Peyer's patch (tissue), 4 donors: ENCODE results near the gene CD47. TPM values are rescaled to one million over a fixed set of nuclear protein-coding genes. Genes with fewer than 3 reads are reported as not detected.

Source experiments
- DNase-seq, 3 donors: peaks; one replicate each; pipeline ENCODE4 v3.0.0-alpha.2; 2017 to 2019
- H3K27ac ChIP-seq, 4 donors: fragments of 200-600 bp; sonication (generic); one replicate each; pipeline ENCODE4 v1.5.1; 2016 to 2019
- H3K27me3 ChIP-seq, 2 donors: fragments of 200-600 bp; sonication (generic); one replicate each; pipeline ENCODE4 v1.5.1; 2019
- H3K36me3 ChIP-seq, 3 donors: fragments of 200-600 bp; sonication (generic); one replicate each; pipeline ENCODE4 v1.5.1; 2016 to 2019
- H3K4me1 ChIP-seq, 4 donors: fragments of 200-600 bp; sonication (generic); one replicate each; pipeline ENCODE4 v1.5.1; 2016 to 2019
- H3K4me3 ChIP-seq, 4 donors: fragments of 200-600 bp; sonication (generic); 1 replicate in 3 of 4; 2 replicates in 1 of 4; pipeline ENCODE4 v1.5.1; 2016 to 2019; ENCODE audit warnings: mild to moderate bottlenecking in 1 of 4
- H3K9me3 ChIP-seq, 4 donors: fragments of 200-600 bp; sonication (generic); one replicate each; pipeline ENCODE4 v1.5.1; 2016 to 2019; ENCODE audit warnings: mild to moderate bottlenecking in 1 of 4
- CTCF ChIP-seq, 6 experiments: fragments of 450-650 bp in 4 of 6; fragments of 200-600 bp in 2 of 6; sonication (generic) in 1 of 6; IDR thresholded peaks; one replicate each; pipeline ENCODE4 v1.5.1; 2017 to 2019; ENCODE audit warnings: antibody characterized with exemption in 6 of 6, mild to moderate bottlenecking in 3 of 6, moderate library complexity in 1 of 6
- POLR2A ChIP-seq, 2 donors: fragments of 450-650 bp; IDR thresholded peaks; one replicate each; pipeline ENCODE4 v1.5.1; 2017; ENCODE audit warnings: antibody characterized with exemption in 2 of 2, mild to moderate bottlenecking in 2 of 2, moderate library complexity in 2 of 2
- total RNA-seq, 4 donors: library from RNA; depleted of rRNA; stranded (reverse); fragments of >200 nt; gene quantifications; one replicate each; pipeline ENCODE4 v1.1.0, GENCODE V29; 2016

Gene CD47
- total RNA-seq, 4 donors from 2014 or later: 50.1 to 55.7 (median 52.7) TPM

- no peak for DNase-seq
- TF ChIP-seq CTCF (IDR thresholded peaks at IDR 0.05) (no peak), POLR2A (IDR thresholded peaks at IDR 0.05) (no peak)
These were observed 55.1 kb downstream of the CD47 start for GRCh38 chr3:108035751-108036150.

GRCh38 chr3:108031895-108032294 lies 58.9 kb downstream of the CD47 start:
- DNase-seq: no peak
- H3K9me3 ChIP-seq: no peaks in the 10 kb centered on the region
- no peak overlapping the region for H3K4me3 ChIP-seq
- no peak for TF ChIP-seq POLR2A (IDR thresholded peaks at IDR 0.05)
- H3K27me3 ChIP-seq: no peaks in the 10 kb centered on the region
- no peak overlapping the region for H3K27ac ChIP-seq
- no peaks in the 10 kb centered on the region for H3K4me1 ChIP-seq
- H3K36me3 ChIP-seq: no peaks in the 10 kb centered on the region

More at GRCh38 chr3:108035751-108036150, 55.1 kb downstream of the CD47 start:
- Histone ChIP-seq H3K27me3 (no peaks in the 10 kb centered on the region), H3K9me3 (no peaks in the 10 kb centered on the region), H3K36me3 (no peaks in the 10 kb centered on the region), H3K4me3 (no peak overlapping the region), H3K27ac (no peak overlapping the region), H3K4me1 (no peaks in the 10 kb centered on the region)

- Histone ChIP-seq H3K4me3 (no peak overlapping the region), H3K27me3 (no peaks in the 10 kb centered on the region), H3K27ac (no peak overlapping the region), H3K9me3 (no peaks in the 10 kb centered on the region), H3K4me1 (no peaks in the 10 kb centered on the region), H3K36me3 (no peaks in the 10 kb centered on the region)
- DNase-seq: no peak
- no peak for TF ChIP-seq POLR2A (IDR thresholded peaks at IDR 0.05)
- TF ChIP-seq CTCF (IDR thresholded peaks at IDR 0.05): no peak
These were observed 59.9 kb downstream of the CD47 start for GRCh38 chr3:108030960-108031359.

GRCh38 chr3:108029466-108029865 lies 61.4 kb downstream of the CD47 start:
- Histone ChIP-seq H3K36me3 (no peaks in the 10 kb centered on the region), H3K4me1 (no peaks in the 10 kb centered on the region), H3K4me3 (no peak overlapping the region), H3K9me3 (no peaks in the 10 kb centered on the region), H3K27ac (no peak overlapping the region), H3K27me3 (no peaks in the 10 kb centered on the region)
- TF ChIP-seq POLR2A (IDR thresholded peaks at IDR 0.05) (no peak), CTCF (IDR thresholded peaks at IDR 0.05) (no peak)
- DNase-seq: no peak

GRCh38 chr3:108028896-108029295 lies 61.9 kb downstream of the CD47 start:
- Histone ChIP-seq H3K4me1 (no peaks in the 10 kb centered on the region), H3K36me3 (no peaks in the 10 kb centered on the region), H3K9me3 (no peaks in the 10 kb centered on the region), H3K27ac (no peak overlapping the region), H3K4me3 (no peak overlapping the region), H3K27me3 (no peaks in the 10 kb centered on the region)
- TF ChIP-seq POLR2A (IDR thresholded peaks at IDR 0.05): no peak
- no peak for TF ChIP-seq CTCF (IDR thresholded peaks at IDR 0.05)
- DNase-seq: no peak

- H3K27ac ChIP-seq: no peak overlapping the region
- no peaks in the 10 kb centered on the region for H3K4me1 ChIP-seq
- no peak overlapping the region for H3K4me3 ChIP-seq
- no peaks in the 10 kb centered on the region for H3K9me3 ChIP-seq
- no peak for DNase-seq
- TF ChIP-seq POLR2A (IDR thresholded peaks at IDR 0.05) (no peak), CTCF (IDR thresholded peaks at IDR 0.05) (no peak)
- no peaks in the 10 kb centered on the region for H3K27me3 ChIP-seq
- H3K36me3 ChIP-seq: no peaks in the 10 kb centered on the region
These were observed 65.7 kb downstream of the CD47 start for GRCh38 chr3:108025177-108025576.
